ENCODE data around the gene AHR.

AHR gene

GRCh38 chr7:17298102-17298839 lies at the start of gene AHR:
Gene AHR, plus strand, starts transcription at chr7:17298652. Its CDS starts 613 bp downstream, at chr7:17299265.
- peak; percentile 71 to 75 for DNase-seq (ENCODE audit: low read depth in 2 of 2)

DNA sequence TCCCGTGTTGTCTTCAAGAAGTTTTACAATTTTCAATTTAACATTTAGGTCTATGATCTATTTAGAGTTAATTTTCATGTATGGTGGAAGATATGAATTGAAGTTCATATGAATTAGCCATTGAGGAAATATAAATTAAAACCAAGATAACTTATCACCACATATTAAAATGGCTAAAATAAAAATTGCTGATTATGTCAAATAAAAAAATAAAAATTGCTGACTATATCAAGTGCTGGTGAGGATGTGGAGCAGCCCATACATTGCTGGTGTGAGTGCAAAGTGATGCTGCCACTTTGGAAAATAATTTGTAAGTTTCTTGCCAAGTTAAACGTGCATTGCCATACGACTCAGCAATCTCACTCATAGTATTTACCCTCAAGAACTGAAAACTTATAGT lies 44.6 kb upstream of the AHR start:
- DNase-seq (ENCODE audit: low read depth in 2 of 2) = no peak

DNA sequence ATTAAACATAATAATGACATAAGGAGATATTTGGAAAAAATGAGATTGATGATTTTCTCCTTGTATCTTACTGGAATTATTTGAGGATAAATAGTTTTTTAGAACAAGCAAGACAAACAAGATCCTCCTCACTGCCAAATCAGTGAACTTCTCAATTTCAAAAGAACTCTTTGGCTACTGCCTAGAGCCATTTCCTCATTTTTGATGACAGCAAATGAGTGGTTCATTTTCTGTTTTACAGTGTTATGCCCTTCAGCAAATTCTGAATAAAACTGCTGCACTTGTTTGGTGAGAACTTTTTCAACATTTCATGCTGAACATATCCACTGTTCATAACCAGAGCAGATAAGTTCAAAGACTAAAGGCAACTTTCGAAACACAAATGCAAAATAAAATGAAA lies 42.5 kb upstream of the AHR start:
- no peak for DNase-seq (ENCODE audit: low read depth in 2 of 2)

DNA sequence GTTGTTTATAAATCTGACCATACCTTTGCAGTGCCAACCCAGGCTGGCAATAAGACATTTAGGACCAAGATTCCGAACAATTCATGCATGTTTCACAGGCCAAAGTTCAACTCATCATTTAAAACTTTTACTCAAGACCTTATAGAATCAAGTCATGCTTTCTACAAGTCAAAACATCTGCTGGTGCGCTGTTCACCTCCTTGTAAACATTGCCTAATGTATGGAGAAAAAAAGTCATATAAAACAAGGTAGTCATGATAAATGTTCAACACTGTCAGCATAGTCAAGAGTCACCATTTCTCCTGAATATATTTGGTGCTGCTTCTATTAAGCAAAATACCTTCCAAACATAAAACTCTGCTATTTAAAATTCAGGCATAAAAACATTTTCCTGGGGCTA lies 42.1 kb upstream of the AHR start:
- DNase-seq (ENCODE audit: low read depth in 2 of 2) = no peak

GRCh38 chr7:17266565-17266964 lies 31.9 kb upstream of the AHR start:
- DNase-seq (ENCODE audit: low read depth in 2 of 2) = no peak

DNA sequence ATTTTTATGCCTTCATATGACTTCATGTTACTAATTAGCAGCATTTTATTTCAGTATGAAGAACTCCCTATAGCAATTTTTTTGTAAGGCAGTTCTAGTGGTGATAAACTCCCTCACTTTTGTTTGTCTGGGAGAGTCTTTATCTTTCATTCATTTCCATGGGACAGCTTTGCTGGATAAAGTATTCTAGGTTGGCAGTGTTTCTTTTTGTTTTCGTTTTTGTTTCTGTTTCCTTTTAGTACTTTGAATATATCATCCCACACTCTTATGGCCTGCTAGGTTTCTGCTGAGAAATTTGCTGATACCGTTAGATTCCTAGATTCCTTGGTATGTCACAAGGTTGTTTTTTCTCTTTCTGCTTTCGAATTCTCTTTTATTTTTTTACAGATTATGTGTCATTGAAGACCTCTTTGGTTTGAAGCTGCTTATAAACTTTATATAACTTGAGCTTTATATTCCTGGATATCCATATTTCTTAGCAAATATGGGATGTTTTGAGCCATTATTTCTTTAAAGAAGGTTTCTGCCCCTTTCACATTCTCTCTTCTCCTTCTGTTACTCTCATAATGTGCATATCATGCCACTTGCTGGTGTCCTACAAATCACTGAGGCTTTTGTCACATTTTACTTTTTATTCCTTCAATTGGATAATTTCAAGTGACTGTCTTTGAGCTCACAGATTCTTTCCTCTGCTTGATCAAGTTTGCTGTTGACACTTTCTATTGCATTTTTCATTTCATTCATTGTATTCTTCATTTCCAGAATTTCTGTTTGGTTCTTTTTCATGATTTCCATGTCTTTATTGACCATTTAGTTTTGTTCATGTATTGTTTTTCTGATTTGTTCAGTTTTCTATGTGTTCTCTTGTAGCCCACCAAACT lies 28.9 kb upstream of the AHR start:
- no peak for DNase-seq (ENCODE audit: low read depth in 2 of 2)

GRCh38 chr7:17274551-17275245 lies 23.8 kb upstream of the AHR start:
- no peak for DNase-seq (ENCODE audit: low read depth in 2 of 2)

DNA sequence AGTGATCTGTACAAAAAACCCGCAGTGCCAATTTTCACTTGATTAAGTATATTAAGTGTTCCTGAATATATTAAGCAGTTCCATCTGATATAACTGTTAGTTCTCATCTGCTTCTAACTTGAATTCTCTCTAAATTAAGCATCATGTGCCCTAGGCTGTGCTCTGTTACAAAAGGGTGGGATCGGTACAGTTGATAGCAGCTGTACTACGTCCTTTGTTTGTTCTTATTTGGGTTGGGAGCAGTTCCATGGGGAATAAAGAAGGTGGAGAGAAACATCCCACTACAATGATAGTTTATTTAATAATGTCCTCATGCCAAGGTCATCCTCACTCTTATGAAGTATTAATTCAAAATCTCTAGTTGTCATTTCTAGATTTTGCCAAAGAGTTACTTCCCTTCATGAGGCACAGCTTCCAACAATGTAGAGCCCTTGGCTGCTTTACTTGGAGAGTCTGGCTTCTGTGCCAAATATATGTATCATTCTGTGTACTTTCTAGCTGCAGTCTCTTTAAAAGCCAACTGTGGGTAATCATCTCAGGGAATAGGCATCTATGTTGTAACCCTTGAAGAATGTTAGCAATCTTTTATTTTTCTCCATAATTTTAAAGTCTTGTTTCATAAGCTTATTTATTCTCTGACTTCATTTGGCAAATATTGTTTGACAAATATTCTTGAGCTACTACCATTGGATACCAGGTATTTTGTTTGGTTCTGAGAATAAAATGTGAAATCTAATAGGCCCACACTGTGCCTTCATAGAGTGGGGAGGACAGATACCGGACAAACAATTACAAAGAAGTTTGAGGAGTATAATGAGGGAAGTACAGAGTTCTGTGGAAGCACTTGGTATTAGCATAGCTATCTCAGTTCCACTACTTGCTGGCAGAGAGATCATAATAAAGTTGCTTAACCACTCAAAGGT lies 22.4 kb upstream of the AHR start:
- no peak for DNase-seq (ENCODE audit: low read depth in 2 of 2)

GRCh38 chr7:17279061-17279460 lies 19.4 kb upstream of the AHR start:
- no peak for DNase-seq (ENCODE audit: low read depth in 2 of 2)

DNA sequence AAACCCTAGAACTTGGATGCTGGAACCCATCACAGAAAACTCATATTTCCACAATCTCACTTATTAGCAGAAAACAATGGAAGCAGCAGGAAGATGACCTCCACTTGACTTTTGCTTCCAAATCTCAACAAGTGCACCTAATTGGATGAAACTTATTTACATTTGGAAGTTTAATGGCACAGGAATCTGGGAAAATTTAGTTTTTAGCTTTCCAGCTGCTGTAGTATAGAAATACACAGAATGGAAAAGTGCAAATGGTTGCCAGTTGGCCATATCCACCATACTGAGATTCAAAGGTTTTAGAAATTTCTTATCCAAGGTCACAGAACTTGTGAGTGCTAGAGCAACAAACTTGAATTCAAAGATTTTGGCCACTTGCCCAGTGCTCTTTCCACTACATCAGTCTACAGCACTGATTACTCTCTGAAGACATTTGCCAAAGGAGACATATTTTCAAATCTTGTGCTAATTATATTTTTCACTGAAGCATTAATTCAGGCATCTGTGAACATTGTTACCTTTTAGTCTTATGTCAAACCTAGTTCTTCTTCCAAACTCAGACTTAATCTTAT lies 9.3 kb upstream of the AHR start:
- no peak for DNase-seq (ENCODE audit: low read depth in 2 of 2)

GRCh38 chr7:17292843-17293242 lies 5.6 kb upstream of the AHR start:
- no peak for DNase-seq (ENCODE audit: low read depth in 2 of 2)

DNA sequence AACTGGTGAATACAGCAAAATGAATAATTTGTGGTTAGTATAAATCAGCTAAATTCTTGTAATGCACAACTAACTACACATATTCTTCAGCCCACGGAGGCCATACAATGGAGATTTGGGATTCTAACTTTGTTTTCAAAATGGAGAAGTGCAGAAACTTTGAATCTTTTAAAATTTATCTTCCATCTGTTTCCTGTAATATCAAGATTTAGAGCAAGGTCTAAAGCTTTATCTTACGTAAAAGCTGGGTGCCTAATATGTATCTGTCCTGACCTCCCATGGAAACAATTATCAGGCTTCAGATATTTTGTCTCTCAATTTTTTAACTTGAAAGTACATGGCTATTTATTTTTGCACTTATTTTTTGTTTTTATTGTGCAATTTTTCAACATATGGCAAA lies 5.0 kb upstream of the AHR start:
- no peak for DNase-seq (ENCODE audit: low read depth in 2 of 2)

DNA sequence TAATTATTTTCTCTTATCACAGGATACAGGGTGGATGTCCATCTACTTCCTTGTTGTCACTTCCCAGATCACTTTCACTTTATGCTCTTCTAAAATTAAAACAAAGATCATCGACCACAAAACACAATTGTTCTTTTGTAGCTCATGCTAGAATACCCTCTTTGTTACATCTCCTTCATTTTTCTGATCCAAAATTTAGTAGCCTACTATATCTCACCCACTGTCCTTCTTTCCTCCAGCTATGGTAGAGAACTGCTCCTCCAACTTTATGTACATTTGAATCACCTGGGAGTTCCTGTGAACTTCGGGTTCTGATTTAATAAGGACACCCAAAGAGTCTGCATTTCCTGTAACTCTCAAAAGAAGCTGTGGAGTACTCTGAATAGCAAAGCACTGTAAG lies 1.2 kb upstream of the AHR start:
- no peak for DNase-seq (ENCODE audit: low read depth in 2 of 2)

GRCh38 chr7:17298840-17299482 lies 509 bp downstream of the AHR start:
- DNase-seq (ENCODE audit: low read depth in 2 of 2) = peak; percentile 19 to 30

- DNase-seq (ENCODE audit: low read depth in 2 of 2) = no peak
Measured at GRCh38 chr7:17299483-17299991, 1.1 kb downstream of the AHR start.

DNA sequence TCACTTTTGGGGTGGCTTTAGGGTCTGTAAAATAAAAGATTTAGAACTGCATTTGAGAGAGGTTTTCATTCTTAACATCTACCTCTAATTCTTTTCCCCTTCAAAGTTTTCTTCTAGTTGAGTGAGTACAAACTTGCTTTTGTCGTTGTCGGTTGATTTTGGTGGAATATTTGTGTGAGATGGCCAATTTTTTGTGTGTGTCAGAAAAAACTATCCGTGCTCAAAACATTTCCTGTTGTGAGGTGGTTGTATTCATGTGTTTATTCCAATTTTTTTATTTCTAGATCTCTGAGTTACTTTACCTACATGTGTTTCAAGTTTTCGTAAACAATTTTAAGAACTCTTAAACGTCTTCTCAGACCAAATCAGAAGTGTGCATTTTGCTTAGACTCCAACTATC lies 1.6 kb downstream of the AHR start:
- DNase-seq (ENCODE audit: low read depth in 2 of 2) = no peak

DNA sequence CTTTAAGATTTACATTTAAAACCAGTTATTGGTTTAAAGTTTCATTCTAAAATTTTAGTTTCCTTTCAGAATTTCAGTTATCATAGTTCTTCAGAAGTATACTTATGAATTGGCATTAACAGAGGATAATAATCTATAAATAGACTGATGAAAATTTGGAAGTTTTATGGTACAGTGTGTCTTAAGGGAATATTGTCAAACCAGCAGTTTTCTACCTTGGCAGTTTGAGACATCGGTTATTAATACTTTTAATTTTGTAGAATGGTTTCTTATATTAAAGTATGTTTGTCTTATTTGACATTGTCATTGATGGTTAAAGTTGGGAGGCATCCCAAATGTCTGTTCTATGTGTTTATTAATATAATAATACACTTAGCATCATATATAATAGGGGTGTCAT lies 2.0 kb downstream of the AHR start:
- no peak for DNase-seq (ENCODE audit: low read depth in 2 of 2)

DNA sequence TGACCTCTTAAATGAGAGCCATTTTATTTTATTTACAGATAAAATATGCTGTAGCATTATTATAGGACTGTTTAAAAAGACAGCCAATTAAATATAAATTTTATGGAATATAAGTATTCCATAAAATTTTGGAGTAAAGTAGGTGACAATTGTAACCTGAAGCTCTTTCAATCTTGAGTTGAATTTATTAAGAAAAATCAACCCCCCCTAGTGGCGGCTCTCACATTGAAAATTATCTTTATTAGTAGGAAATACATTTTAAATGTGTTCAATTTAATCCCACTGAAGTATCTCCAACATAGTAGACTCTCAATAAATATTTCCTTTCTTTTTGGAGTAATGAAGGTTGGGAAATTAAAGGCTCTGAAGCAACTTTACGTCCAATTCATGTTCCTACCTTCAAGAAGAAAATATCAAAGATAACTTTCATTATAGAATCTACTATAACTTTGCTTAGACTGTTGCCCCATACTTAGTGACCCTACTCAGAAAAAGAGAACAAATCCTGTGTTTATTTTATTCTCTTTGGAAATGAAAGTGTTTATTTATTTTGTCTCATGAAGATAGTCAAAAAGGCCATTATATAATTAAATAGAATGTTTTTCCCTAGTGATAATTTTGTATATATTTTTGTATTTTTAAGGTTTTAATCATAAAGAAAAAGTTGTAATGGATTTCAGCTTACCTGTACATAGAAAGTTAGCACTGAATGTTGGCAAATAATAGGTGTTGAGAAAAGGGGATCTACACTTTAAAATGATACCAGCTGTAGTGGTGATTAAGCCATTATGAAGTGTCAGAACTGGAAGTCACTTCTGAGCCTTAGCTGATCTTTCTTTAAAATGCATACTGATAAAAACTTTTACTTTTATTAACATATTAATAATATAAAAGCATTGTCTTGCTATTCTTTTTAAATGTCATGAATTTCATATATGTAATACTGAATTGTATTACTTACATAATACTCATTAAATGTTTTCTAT lies 3.3 kb downstream of the AHR start:
- DNase-seq (ENCODE audit: low read depth in 2 of 2) = peak in 1 of 2 donors; percentile 32

GRCh38 chr7:17302575-17303142 lies 4.2 kb downstream of the AHR start:
- no peak for DNase-seq (ENCODE audit: low read depth in 2 of 2)

Data from stimulated activated CD8-positive, alpha-beta memory T cell treated with anti-CD3 and anti-CD28 coated beads, Interleukin-7, amount 100 ng/mL, for 1 hour (primary cell).